Hepatocyte (in vitro differentiated cells): ENCODE results near the gene FHDC1.

Source experiments
- CTCF ChIP-seq: fragments of 200-600 bp; sonication (generic); IDR thresholded peaks from 2 replicates; pipeline ENCODE4 v1.5.1; 2016; ENCODE audit warnings: antibody characterized with exemption, mild to moderate bottlenecking; ENCODE audit not compliant: poor library complexity
- EZH2 ChIP-seq: fragments of 200-600 bp; sonication (generic); IDR thresholded peaks from 2 replicates; pipeline ENCODE4 v1.6.1; 2016; ENCODE audit warnings: antibody characterized with exemption, mild to moderate bottlenecking, borderline replicate concordance
- EZH2phosphoT487 ChIP-seq: fragments of 200-600 bp; sonication (generic); IDR thresholded peaks from one replicate; pipeline ENCODE4 v1.6.1; 2018; ENCODE audit warnings: antibody characterized with exemption, mild to moderate bottlenecking, low read depth, moderate library complexity; ENCODE audit not compliant: unreplicated experiment, severe bottlenecking

- TF ChIP-seq CTCF (no peak), EZH2phosphoT487 (no peak), EZH2 (no peak)
Measured at GRCh38 chr4:153022241-153022715, 86.2 kb downstream of the FHDC1 start.
